ENCODE results near the gene GNA12.

DNA sequence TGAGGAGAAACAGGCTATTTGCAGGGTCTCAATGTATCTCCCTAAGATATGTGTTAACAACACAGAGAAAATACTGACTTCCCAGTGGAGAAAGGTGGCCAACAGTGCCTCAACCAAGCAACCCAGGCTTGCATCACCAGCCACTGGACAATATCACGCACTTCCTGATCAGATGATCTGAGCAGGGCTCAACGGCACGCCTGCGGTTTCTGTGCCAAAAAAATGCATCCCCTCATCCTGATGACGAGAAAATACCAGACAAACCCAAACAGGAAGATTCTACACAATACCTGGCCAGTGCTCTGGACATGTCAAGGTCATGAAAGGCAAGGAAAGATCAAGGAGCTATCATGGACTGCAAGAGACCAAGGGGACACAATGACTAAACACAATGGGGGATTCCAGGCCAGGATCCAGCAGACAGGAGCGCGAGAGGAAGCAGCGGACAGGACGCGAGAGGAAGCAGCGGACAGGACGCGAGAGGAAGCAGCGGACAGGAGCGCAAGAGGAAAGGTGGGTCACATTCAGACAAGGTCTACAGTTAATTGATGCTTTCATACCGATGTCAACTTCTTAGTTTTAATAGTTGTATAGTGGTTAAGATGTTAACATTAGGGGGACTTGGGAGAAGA is 51.1 kb downstream of the GNA12 start:
- no peak for TF ChIP-seq POLR2A (IDR thresholded peaks at IDR 0.05)
- TF ChIP-seq CTCF (IDR thresholded peaks at IDR 0.05): no peak

Data from thyroid gland (tissue), 4 donors.